A172 (cell line): ENCODE results near the gene KRTAP4-3. TPM values are rescaled to one million over a fixed set of nuclear protein-coding genes. Genes with fewer than 3 reads are reported as not detected.
"Not testable (repeated sequence)": the region's sequence is repeated elsewhere in the genome, so short reads cannot be mapped to it uniquely, and the experiment has no call there.

Experiments used
- DNase-seq: peaks from one replicate; pipeline ENCODE4 v3.0.0-alpha.2; 2015; ENCODE audit warnings: low spot score
- total RNA-seq: library from RNA; depleted of rRNA; stranded (reverse); fragments of >200 nt; shearing (Covaris generic); gene quantifications from 2 replicates; pipeline ENCODE4 v1.2.3, GENCODE V29; 2014; rRNA removed

KRTAP4-3 gene
- total RNA-seq, 1 experiment from 2014 or later: not detected

DNA sequence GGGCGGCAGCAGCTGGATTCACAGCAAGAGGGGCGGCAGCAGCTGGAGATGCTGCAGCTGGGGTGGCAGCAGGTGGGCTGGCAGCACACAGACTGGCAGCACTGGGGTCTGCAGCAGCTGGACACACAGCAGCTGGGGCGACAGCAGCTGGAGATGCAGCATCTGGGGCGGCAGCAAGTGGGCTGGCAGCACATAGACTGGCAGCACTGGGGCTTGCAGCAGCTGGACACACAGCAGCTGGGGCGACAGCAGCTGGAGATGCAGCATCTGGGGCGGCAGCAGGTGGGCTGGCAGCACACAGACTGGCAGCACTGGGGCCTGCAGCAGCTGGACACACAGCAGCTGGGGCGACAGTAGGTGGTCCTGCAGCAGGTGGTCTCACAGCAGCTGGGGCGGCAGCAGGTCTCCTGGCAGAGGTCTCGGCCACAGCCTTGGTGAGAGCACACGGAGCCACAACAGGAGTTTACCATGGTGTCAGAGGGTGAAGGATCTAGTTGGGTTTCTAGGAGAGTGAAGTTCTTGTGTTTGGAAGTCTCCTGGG lies 50.1 kb downstream of the KRTAP4-3 start, which contains the start of gene KRTAP4-11:
Gene KRTAP4-11, minus strand, starts transcription at position 528 of the 541 bp plus-strand sequence. Its CDS starts 58 bp downstream, at position 470.
- not testable (repeated sequence) for DNase-seq

Other genes starting within 250 kb of the KRTAP4-3 start
- not detected in 2 replicates for gene KRT23, start 230.6 kb downstream of the KRTAP4-3 start, total RNA-seq
- not detected in 2 replicates for gene KRT39, start 201.3 kb downstream of the KRTAP4-3 start, total RNA-seq
- gene KRT40, start 183.9 kb downstream of the KRTAP4-3 start, total RNA-seq: not detected in 2 replicates
- not detected in 2 replicates for gene KRTAP3-3, start 174.1 kb downstream of the KRTAP4-3 start, total RNA-seq
- gene KRTAP3-2, start 168.3 kb downstream of the KRTAP4-3 start, total RNA-seq: not detected in 2 replicates
- not detected in 2 replicates for gene KRTAP3-1, start 159.1 kb downstream of the KRTAP4-3 start, total RNA-seq
- not detected in 2 replicates for gene KRTAP1-5, start 141.0 kb downstream of the KRTAP4-3 start, total RNA-seq
- not detected in 2 replicates for gene KRTAP1-4, start 138.0 kb downstream of the KRTAP4-3 start, total RNA-seq
- not detected in 2 replicates for gene KRTAP1-3, start 133.3 kb downstream of the KRTAP4-3 start, total RNA-seq
- gene KRTAP1-1, start 126.8 kb downstream of the KRTAP4-3 start, total RNA-seq: not detected in 2 replicates
- not detected in 2 replicates for gene KRTAP2-1, start 120.9 kb downstream of the KRTAP4-3 start, total RNA-seq
- gene KRTAP2-2, start 113.0 kb downstream of the KRTAP4-3 start, total RNA-seq: not detected in 2 replicates
- gene KRTAP2-3, start 108.1 kb downstream of the KRTAP4-3 start, total RNA-seq: 0.69 and 1.00 TPM in 2 replicates
- not detected in 2 replicates for gene KRTAP2-4, start 102.3 kb downstream of the KRTAP4-3 start, total RNA-seq
- gene KRTAP4-7, start 84.1 kb downstream of the KRTAP4-3 start, total RNA-seq: not detected in 2 replicates
- gene KRTAP4-8, start 70.1 kb downstream of the KRTAP4-3 start, total RNA-seq: not detected in 2 replicates
- not detected in 2 replicates for gene KRTAP4-16, start 66.0 kb downstream of the KRTAP4-3 start, total RNA-seq
- gene KRTAP4-9, start 62.8 kb downstream of the KRTAP4-3 start, total RNA-seq: 0.22 TPM in 1 of 2 replicates, not detected in the other
- gene KRTAP4-11, start 49.8 kb downstream of the KRTAP4-3 start, total RNA-seq: not detected in 2 replicates
- gene KRTAP4-12, start 44.0 kb downstream of the KRTAP4-3 start, total RNA-seq: not detected in 2 replicates
- not detected in 2 replicates for gene KRTAP4-6, start 27.7 kb downstream of the KRTAP4-3 start, total RNA-seq
- gene KRTAP4-5, start 18.4 kb downstream of the KRTAP4-3 start, total RNA-seq: not detected in 2 replicates
- not detected in 2 replicates for gene KRTAP4-4, start 7.5 kb downstream of the KRTAP4-3 start, total RNA-seq
- not detected in 2 replicates for gene KRTAP4-2, start 10.0 kb upstream of the KRTAP4-3 start, total RNA-seq
- gene KRTAP4-1, start 16.7 kb upstream of the KRTAP4-3 start, total RNA-seq: 0.26 TPM in 1 of 2 replicates, not detected in the other
- not detected in 2 replicates for gene KRTAP9-1, start 21.7 kb upstream of the KRTAP4-3 start, total RNA-seq
- gene KRTAP9-2, start 58.4 kb upstream of the KRTAP4-3 start, total RNA-seq: not detected in 2 replicates
- gene KRTAP9-3, start 64.2 kb upstream of the KRTAP4-3 start, total RNA-seq: not detected in 2 replicates
- not detected in 2 replicates for gene KRTAP9-8, start 69.8 kb upstream of the KRTAP4-3 start, total RNA-seq
- not detected in 2 replicates for gene KRTAP9-4, start 81.5 kb upstream of the KRTAP4-3 start, total RNA-seq
- gene KRTAP9-9, start 87.2 kb upstream of the KRTAP4-3 start, total RNA-seq: not detected in 2 replicates
- gene KRTAP9-6, start 97.2 kb upstream of the KRTAP4-3 start, total RNA-seq: not detected in 2 replicates
- gene KRTAP9-7, start 107.5 kb upstream of the KRTAP4-3 start, total RNA-seq: not detected in 2 replicates
- gene KRTAP29-1, start 134.6 kb upstream of the KRTAP4-3 start, total RNA-seq: 0.16 TPM in 1 of 2 replicates, not detected in the other
- not detected in 2 replicates for gene KRTAP16-1, start 141.1 kb upstream of the KRTAP4-3 start, total RNA-seq
- not detected in 2 replicates for gene KRTAP17-1, start 147.5 kb upstream of the KRTAP4-3 start, total RNA-seq
- not detected in 2 replicates for gene KRT33A, start 182.6 kb upstream of the KRTAP4-3 start, total RNA-seq
- gene KRT33B, start 201.6 kb upstream of the KRTAP4-3 start, total RNA-seq: not detected in 2 replicates
- 0.31 and 1.1 TPM in 2 replicates for gene KRT34, start 214.1 kb upstream of the KRTAP4-3 start, total RNA-seq
- not detected in 2 replicates for gene KRT31, start 229.4 kb upstream of the KRTAP4-3 start, total RNA-seq